ENCODE measurements around the gene R3HDML.
"Not testable (repeated sequence)": the region's sequence is repeated elsewhere in the genome, so short reads cannot be mapped to it uniquely, and the experiment has no call there.

R3HDML gene

GRCh38 chr20:44336725-44337380 lies at the start of gene R3HDML:
Gene R3HDML (plus strand): TSS chr20:44337043. CDS start chr20:44337158, 115 bp downstream.
- DNase-seq: no peak

- no peak for DNase-seq
Measured at GRCh38 chr20:44287272-44288097, 49.4 kb upstream of the R3HDML start.

- no peak for DNase-seq
Measured at GRCh38 chr20:44288252-44288651, 48.6 kb upstream of the R3HDML start.

- no peak for DNase-seq
Measured at GRCh38 chr20:44291754-44292153, 45.1 kb upstream of the R3HDML start.

GRCh38 chr20:44296011-44296410 lies 40.8 kb upstream of the R3HDML start:
- peak; percentile 62 for DNase-seq

GRCh38 chr20:44297721-44298120 lies 39.1 kb upstream of the R3HDML start:
- no peak for DNase-seq

- DNase-seq: not testable (repeated sequence)
Measured at GRCh38 chr20:44299011-44299535, 37.8 kb upstream of the R3HDML start.

GRCh38 chr20:44301285-44301684 lies 35.6 kb upstream of the R3HDML start:
- no peak for DNase-seq

- no peak for DNase-seq
Measured at GRCh38 chr20:44302026-44302669, 34.7 kb upstream of the R3HDML start.

- DNase-seq: no peak
Measured at GRCh38 chr20:44302736-44303135, 34.1 kb upstream of the R3HDML start.

GRCh38 chr20:44304383-44304782 lies 32.5 kb upstream of the R3HDML start:
- no peak for DNase-seq

- no peak for DNase-seq
Measured at GRCh38 chr20:44306927-44307326, 29.9 kb upstream of the R3HDML start.

GRCh38 chr20:44309763-44310663 lies 26.8 kb upstream of the R3HDML start:
- no peak for DNase-seq

GRCh38 chr20:44310664-44311639 lies 25.9 kb upstream of the R3HDML start, which contains the start of gene FITM2:
Gene FITM2 (minus strand): TSS chr20:44311202. CDS start chr20:44311148, 54 bp downstream.
- DNase-seq: peak; percentile 96

- no peak for DNase-seq
Measured at GRCh38 chr20:44314870-44315269, 22.0 kb upstream of the R3HDML start.

GRCh38 chr20:44319839-44320422 lies 16.9 kb upstream of the R3HDML start:
- DNase-seq: no peak

- no peak for DNase-seq
Measured at GRCh38 chr20:44324343-44324742, 12.5 kb upstream of the R3HDML start.

GRCh38 chr20:44326391-44327159 lies 10.3 kb upstream of the R3HDML start:
- no peak for DNase-seq

- DNase-seq: not testable (repeated sequence)
Measured at GRCh38 chr20:44327748-44328147, 9.1 kb upstream of the R3HDML start.

- no peak for DNase-seq
Measured at GRCh38 chr20:44328428-44328827, 8.4 kb upstream of the R3HDML start.
